K562 (cell line): Measurements from ENCODE around the gene TRIO. TPM values are rescaled to one million over a fixed set of nuclear protein-coding genes. Genes with fewer than 3 reads are reported as not detected.

ENCODE experiments used
- ATAC-seq: fragments of 200-7000 bp; cut with Tn5 transposase; 3 replicates; pipeline ENCODE4 v1.9.1; 2020; ENCODE audit warnings: moderate library complexity
- BruUV-seq: library from RNA; stranded (reverse); fragments of 400-500 nt; replicated peaks from 2 replicates; lab custom pipeline; 2021; lab: Mats Ljungman, UMichigan
- CTCF ChIA-PET: fragments of 300-600 bp; formaldehyde crosslinking; extraction: SDS; loops from one replicate; lab custom pipeline; 2021; ENCODE audit warnings: low intra/inter-chr PET ratio; lab: Yijun Ruan, JAX
- POLR2A ChIA-PET: fragments of 300-600, 350-650 bp; sonication (Branson Sonifier 250); formaldehyde crosslinking; extraction: SDS; loops from one replicate; lab custom pipeline; 2021; ENCODE audit warnings: antibody characterized with exemption, inconsistent platforms; lab: Yijun Ruan, JAX
- DNase-seq, 4 experiments: peaks; one replicate each; pipeline versions ENCODE4 v3.0.0 to v3.0.0-alpha.2; 2011 to 2018; ENCODE audit warnings: low spot score in 3 of 4, mixed read lengths in 3 of 4; ENCODE audit errors: extremely low read depth in 1 of 4
- FAIRE-seq: peaks from 2 replicates; lab custom pipeline; 2011; peaks lifted over from hg19 to GRCh38; lab: Jason Lieb, UNC
- H2AFZ ChIP-seq: 2 replicates; pipeline ENCODE4 v1.6.0; 2011; ENCODE audit warnings: low read depth, low read length, control low read depth, inconsistent platforms
- H3K27ac ChIP-seq: fragments of 200-600 bp; 3 replicates; pipeline ENCODE4 v1.8.0; 2011; ENCODE audit warnings: low read depth, mild to moderate bottlenecking, control low read depth, inconsistent platforms, low read length, moderate library complexity, mixed read lengths; ENCODE audit errors: extremely low read depth
- H3K27me3 ChIP-seq, 2 experiments: fragments of 300-600 bp in 1 of 2; 2 replicates in 1 of 2; 3 replicates in 1 of 2; pipeline versions ENCODE4 v1.6.0 to v1.8.0; 2011; ENCODE audit warnings: inconsistent platforms in 2 of 2, low read length in 2 of 2, mild to moderate bottlenecking in 1 of 2, mixed read lengths in 1 of 2, moderate library complexity in 1 of 2; ENCODE audit not compliant: control insufficient read depth in 2 of 2, insufficient read depth in 2 of 2
- H3K36me3 ChIP-seq: fragments of 300-600 bp; 3 replicates; pipeline ENCODE4 v1.8.0; 2011; ENCODE audit warnings: mild to moderate bottlenecking, low read length, inconsistent platforms; ENCODE audit not compliant: control insufficient read depth, insufficient read depth
- H3K4me1 ChIP-seq, 2 experiments: fragments of 200-600 bp in 1 of 2; replicated peaks in 1 of 2; 2 replicates in 1 of 2; 3 replicates in 1 of 2; pipeline versions ENCODE4 v1.5.1 to v1.8.0; 2011; ENCODE audit warnings: inconsistent platforms in 2 of 2, low read length in 2 of 2, mild to moderate bottlenecking in 1 of 2, mixed read lengths in 1 of 2, moderate library complexity in 1 of 2; ENCODE audit not compliant: control insufficient read depth in 2 of 2, insufficient read depth in 2 of 2
- H3K4me2 ChIP-seq: 2 replicates; pipeline ENCODE4 v1.6.1; 2011; ENCODE audit warnings: low read length, control low read depth, inconsistent platforms, mixed read lengths; ENCODE audit not compliant: insufficient read depth
- H3K4me3 ChIP-seq: fragments of 200-600 bp; sonication (generic), shearing (Covaris generic); 2 replicates; pipeline ENCODE4 v1.5.1; 2016; ENCODE audit warnings: control low read depth, inconsistent platforms
- H3K79me2 ChIP-seq: fragments of 200-600 bp; 3 replicates; pipeline ENCODE4 v1.8.0; 2011; ENCODE audit warnings: low read length, inconsistent platforms; ENCODE audit not compliant: control insufficient read depth, insufficient read depth
- H3K9ac ChIP-seq, 2 experiments: 2 replicates each; pipeline versions ENCODE4 v1.6.0 to v1.6.1; 2011; ENCODE audit warnings: low read depth in 2 of 2, low read length in 2 of 2, control low read depth in 1 of 2, inconsistent platforms in 1 of 2, mild to moderate bottlenecking in 1 of 2, mixed read lengths in 1 of 2; ENCODE audit not compliant: insufficient read depth in 1 of 2
- H3K9me1 ChIP-seq: one replicate; pipeline ENCODE4 v1.6.0; 2011; ENCODE audit warnings: inconsistent platforms, mild to moderate bottlenecking, low read length, moderate library complexity; ENCODE audit not compliant: control insufficient read depth, insufficient read depth
- H3K9me3 ChIP-seq: replicated peaks from 2 replicates; pipeline ENCODE4 v1.5.1; 2011; ENCODE audit warnings: low read depth, low read length, inconsistent platforms; ENCODE audit not compliant: control insufficient read depth, insufficient read depth
- H4K20me1 ChIP-seq: replicated peaks from 2 replicates; pipeline ENCODE4 v1.6.1; 2011; ENCODE audit warnings: low read length, inconsistent platforms, mixed read lengths; ENCODE audit not compliant: control insufficient read depth, insufficient read depth
- ETS2 ChIP-seq: IDR thresholded peaks from 2 replicates; pipeline ENCODE4 v1.6.1; 2016; ENCODE audit warnings: borderline replicate concordance, missing genetic modification characterization, mild to moderate bottlenecking, moderate library complexity, missing compliant biosample characterization; ENCODE audit not compliant: poor library complexity, severe bottlenecking
- EZH2 ChIP-seq: IDR thresholded peaks from 2 replicates; pipeline ENCODE4 v1.6.1; 2012; ENCODE audit warnings: low read depth, mild to moderate bottlenecking, inconsistent platforms, low read length, borderline replicate concordance
- ZNF551 ChIP-seq: fragments of 250-450 bp; sonication (Bioruptor Pico); IDR thresholded peaks from 2 replicates; pipeline ENCODE4 v1.5.0; 2021; ENCODE audit warnings: mild to moderate bottlenecking, moderate library complexity
- ZNF586 ChIP-seq: fragments of 450-650 bp; formaldehyde crosslinking; conservative IDR thresholded peaks from 2 replicates; pipeline ENCODE4 v1.4.0; 2020; ENCODE audit warnings: mild to moderate bottlenecking, moderate library complexity
- ZNF644 ChIP-seq: fragments of 200-800 bp; sonication (Bioruptor generic); IDR thresholded peaks from 2 replicates; pipeline ENCODE4 v1.6.1; 2016; ENCODE audit warnings: low read depth, missing genetic modification characterization, missing compliant biosample characterization
- WGBS: fragments of 100-300 bp; shearing (Covaris generic); methylation state at CpG from one replicate; pipeline ENCODE4 v1.1.6; 2016; ENCODE audit warnings: low coverage, mixed read lengths; ENCODE audit not compliant: insufficient coverage; ENCODE audit errors: missing lambda C conversion rate; 5-methylcytosine and 5-hydroxymethylcytosine counted together
- in situ Hi-C: fragments of 300-500 bp; cut with MboI; formaldehyde crosslinking; loops from 4 replicates; pipeline ENCODE4 v1.15.0; 2018; ENCODE audit warnings: inconsistent platforms, mixed read lengths
- intact Hi-C: fragments of 100-400 bp; cut with micrococcal nuclease; formaldehyde crosslinking; loops from 2 replicates; pipeline ENCODE4 v1.14.2; 2022
- polyA plus RNA-seq, 8 experiments: library from polyadenylated mRNA; depleted of rRNA in 4 of 8; stranded (reverse) in 5 of 8; unstranded in 3 of 8; fragments of >200 nt; fragmentation: Nextera tagmentation in 2 of 8; fragmentation: Illumina TruSeq in 1 of 8; extraction: Ambion mirVana in 2 of 8; extraction: Trizol in 1 of 8; gene quantifications; 2 replicates each; pipeline versions ENCODE4 v1.2.1 to v1.2.3, GENCODE V29; 2011 to 2014; ENCODE audit warnings: inconsistent platforms in 1 of 8, missing spikeins in 1 of 8
- total RNA-seq, 7 experiments: library from RNA; depleted of rRNA in 6 of 7; stranded (reverse); fragments of >200 nt in 6 of 7; fragmentation: Illumina TruSeq in 2 of 7; extraction: Trizol in 2 of 7; gene quantifications; 2 replicates each; pipeline versions ENCODE4 v1.2.1 to v1.2.3, GENCODE V29; 2011 to 2021; ENCODE audit warnings: low replicate concordance in 1 of 7
- TF ChIP-seq, protein P1 (sequence below): fragments of 450-650 bp; formaldehyde crosslinking; conservative IDR thresholded peaks from 2 replicates; pipeline ENCODE4 v1.4.0; 2022; ENCODE audit warnings: mild to moderate bottlenecking, missing genetic modification characterization

Gene TRIO
- total and polyA plus RNA-seq, 9 of the 15 experiments (the other 6 are each of a cell fraction or from before 2014, with no cell fraction given) = 0.24 to 5.0 (median 1.1) TPM

GRCh38 chr5:14419686-14420085 is 276.5 kb downstream of the TRIO start:
- ChIA-PET POLR2A (no interaction called here), CTCF (no interaction called here)
- Histone ChIP-seq H3K4me1 (no peaks in the 10 kb centered on the region), H3K9me1 (no peaks in the 10 kb centered on the region), H3K36me3 (no peaks in the 10 kb centered on the region), H3K9ac (no peak overlapping the region), H3K79me2 (no peaks in the 10 kb centered on the region), H2AFZ (no peak overlapping the region), H4K20me1 (peaks cover 7% of the 10 kb centered on the region; the same call in 1 of the 2 replicates), H3K27ac (no peak overlapping the region), H3K27me3 (peaks cover 27 to 58% of the 10 kb centered on the region in 2 experiments), H3K4me3 (no peak overlapping the region), H3K4me2 (no peak overlapping the region), H3K9me3 (no peaks in the 10 kb centered on the region)
- DNase-seq (no peak), FAIRE-seq (no peak), ATAC-seq (no peak)
- no peak for TF ChIP-seq ZNF551 (CRISPR knock-in tag)
- TF ChIP-seq ETS2 = no peak
- TF ChIP-seq ZNF586 (CRISPR knock-in tag) = no peak
- no peak for TF ChIP-seq EZH2
- TF ChIP-seq, protein P1, sequence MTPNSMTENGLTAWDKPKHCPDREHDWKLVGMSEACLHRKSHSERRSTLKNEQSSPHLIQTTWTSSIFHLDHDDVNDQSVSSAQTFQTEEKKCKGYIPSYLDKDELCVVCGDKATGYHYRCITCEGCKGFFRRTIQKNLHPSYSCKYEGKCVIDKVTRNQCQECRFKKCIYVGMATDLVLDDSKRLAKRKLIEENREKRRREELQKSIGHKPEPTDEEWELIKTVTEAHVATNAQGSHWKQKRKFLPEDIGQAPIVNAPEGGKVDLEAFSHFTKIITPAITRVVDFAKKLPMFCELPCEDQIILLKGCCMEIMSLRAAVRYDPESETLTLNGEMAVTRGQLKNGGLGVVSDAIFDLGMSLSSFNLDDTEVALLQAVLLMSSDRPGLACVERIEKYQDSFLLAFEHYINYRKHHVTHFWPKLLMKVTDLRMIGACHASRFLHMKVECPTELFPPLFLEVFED (CRISPR knock-in tag) = no peak
- TF ChIP-seq ZNF644 (tag) = no peak
- WGBS = 18% methylated on average over 12 of the region's 12 CpGs
- in situ Hi-C loops = no loop called here
- intact Hi-C loops = no loop called here
- BruUV-seq = no TSS peak
